Upper lobe of left lung (tissue), 4 donors: ENCODE measurements around the gene NUDT6.

Experiments
- EP300 ChIP-seq, 4 donors: sonication (generic); formaldehyde crosslinking; IDR thresholded peaks; one replicate each; pipeline ENCODE4 v1.5.1; 2017; ENCODE audit warnings: antibody characterized with exemption in 4 of 4, control low read depth in 2 of 4
- POLR2AphosphoS5 ChIP-seq, 2 donors: sonication (generic); formaldehyde crosslinking; IDR thresholded peaks; one replicate each; pipeline ENCODE4 v1.5.1; 2017; ENCODE audit warnings: antibody characterized with exemption in 2 of 2
- TF ChIP-seq, protein P1 (sequence below), 6 experiments: fragments of 450-650 bp in 4 of 6; fragments of 200-600 bp in 2 of 6; sonication (generic) in 2 of 6; IDR thresholded peaks; one replicate each; pipeline ENCODE4 v1.5.1; 2016 to 2019; ENCODE audit warnings: antibody characterized with exemption in 6 of 6

DNA sequence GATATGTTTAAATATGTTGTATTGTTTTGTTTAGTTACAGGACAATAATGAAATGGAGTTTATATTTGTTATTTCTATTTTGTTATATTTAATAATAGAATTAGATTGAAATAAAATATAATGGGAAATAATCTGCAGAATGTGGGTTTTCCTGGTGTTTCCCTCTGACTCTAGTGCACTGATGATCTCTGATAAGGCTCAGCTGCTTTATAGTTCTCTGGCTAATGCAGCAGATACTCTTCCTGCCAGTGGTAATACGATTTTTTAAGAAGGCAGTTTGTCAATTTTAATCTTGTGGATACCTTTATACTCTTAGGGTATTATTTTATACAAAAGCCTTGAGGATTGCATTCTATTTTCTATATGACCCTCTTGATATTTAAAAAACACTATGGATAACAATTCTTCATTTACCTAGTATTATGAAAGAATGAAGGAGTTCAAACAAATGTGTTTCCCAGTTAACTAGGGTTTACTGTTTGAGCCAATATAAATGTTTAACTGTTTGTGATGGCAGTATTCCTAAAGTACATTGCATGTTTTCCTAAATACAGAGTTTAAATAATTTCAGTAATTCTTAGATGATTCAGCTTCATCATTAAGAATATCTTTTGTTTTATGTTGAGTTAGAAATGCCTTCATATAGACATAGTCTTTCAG, 26.9 kb downstream of the NUDT6 start:
- TF ChIP-seq, protein P1, sequence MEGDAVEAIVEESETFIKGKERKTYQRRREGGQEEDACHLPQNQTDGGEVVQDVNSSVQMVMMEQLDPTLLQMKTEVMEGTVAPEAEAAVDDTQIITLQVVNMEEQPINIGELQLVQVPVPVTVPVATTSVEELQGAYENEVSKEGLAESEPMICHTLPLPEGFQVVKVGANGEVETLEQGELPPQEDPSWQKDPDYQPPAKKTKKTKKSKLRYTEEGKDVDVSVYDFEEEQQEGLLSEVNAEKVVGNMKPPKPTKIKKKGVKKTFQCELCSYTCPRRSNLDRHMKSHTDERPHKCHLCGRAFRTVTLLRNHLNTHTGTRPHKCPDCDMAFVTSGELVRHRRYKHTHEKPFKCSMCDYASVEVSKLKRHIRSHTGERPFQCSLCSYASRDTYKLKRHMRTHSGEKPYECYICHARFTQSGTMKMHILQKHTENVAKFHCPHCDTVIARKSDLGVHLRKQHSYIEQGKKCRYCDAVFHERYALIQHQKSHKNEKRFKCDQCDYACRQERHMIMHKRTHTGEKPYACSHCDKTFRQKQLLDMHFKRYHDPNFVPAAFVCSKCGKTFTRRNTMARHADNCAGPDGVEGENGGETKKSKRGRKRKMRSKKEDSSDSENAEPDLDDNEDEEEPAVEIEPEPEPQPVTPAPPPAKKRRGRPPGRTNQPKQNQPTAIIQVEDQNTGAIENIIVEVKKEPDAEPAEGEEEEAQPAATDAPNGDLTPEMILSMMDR (IDR thresholded peaks at IDR 0.05): no peak
- no peak for TF ChIP-seq POLR2AphosphoS5 (IDR thresholded peaks at IDR 0.05)
- no peak for TF ChIP-seq EP300 (IDR thresholded peaks at IDR 0.05)
